ENCODE measurements around the gene ACP2. TPM values are rescaled to one million over a fixed set of nuclear protein-coding genes. Genes with fewer than 3 reads are reported as not detected.
A peak's percentile ranks its signal among the peaks of the same experiment; 100 is the strongest.

The ACP2 gene
- total and polyA plus RNA-seq, 12 donors = 39.8 to 127 (median 73.6) TPM

GRCh38 chr11:47216121-47216798, 32.4 kb downstream of the ACP2 start:
- intact Hi-C loops (cut with DNase I) = loop anchor here in 1 of 2 donors (5.0 kb wide), 1 partner anchor 39 kb away; the partner anchor contains the start of gene ARFGAP2
- peak overlapping the region in 3 of 5 donors; percentile 91 to 95 (median 94) for H3K27ac ChIP-seq
- no peaks in the 10 kb centered on the region for H3K9me3 ChIP-seq (replicated peaks in 1 of 3)
- peak overlapping the region in 2 of 4 donors; percentile 44 to 66 for H3K4me3 ChIP-seq
- H3K27me3 ChIP-seq = no peaks in the 10 kb centered on the region
- peaks cover 0 to 18% of the 10 kb centered on the region in 2 donors for H3K36me3 ChIP-seq (replicated peaks in 1 of 2)
- WGBS, 4 donors = 1 to 4% (median 2%) methylated on average over 11 to 12 of the region's 12 CpGs
- peaks cover 33 to 45% of the 10 kb centered on the region in 2 donors for H3K4me1 ChIP-seq (replicated peaks in 1 of 2)
- peak; percentile 53 to 84 (median 79) for DNase-seq
- TF ChIP-seq CTCF (IDR thresholded peaks at IDR 0.05) (no peak), POLR2A (IDR thresholded peaks at IDR 0.05) (no peak)

GRCh38 chr11:47215366-47215910, 33.2 kb downstream of the ACP2 start:
- intact Hi-C loops (cut with DNase I) = loop anchor here in 1 of 2 donors (5.0 kb wide), 1 partner anchor 38 kb away; the partner anchor contains the start of gene ARFGAP2
- peak overlapping the region; percentile 11 to 66 (median 52) for H3K4me3 ChIP-seq
- WGBS, 4 donors = 6 to 15% (median 10%) methylated on average over 9 to 15 of the region's 15 CpGs
- no peak for DNase-seq
- TF ChIP-seq CTCF (IDR thresholded peaks at IDR 0.05) = no peak
- TF ChIP-seq POLR2A (IDR thresholded peaks at IDR 0.05) = no peak
- H3K27me3 ChIP-seq = no peaks in the 10 kb centered on the region
- peaks cover 0 to 17% of the 10 kb centered on the region in 2 donors for H3K36me3 ChIP-seq (replicated peaks in 1 of 2)
- peaks cover 27 to 37% of the 10 kb centered on the region in 2 donors for H3K4me1 ChIP-seq (replicated peaks in 1 of 2)
- H3K9me3 ChIP-seq (replicated peaks in 1 of 3) = no peaks in the 10 kb centered on the region
- peak overlapping the region; percentile 64 to 95 (median 93) for H3K27ac ChIP-seq

GRCh38 chr11:47213950-47214565, 34.6 kb downstream of the ACP2 start:
- peak; percentile 93 to 98 (median 97) for DNase-seq
- H3K4me3 ChIP-seq = peak overlapping the region in 3 of 4 donors; percentile 28 to 66 (median 44)
- intact Hi-C loops (cut with DNase I) = no loop called here
- H3K9me3 ChIP-seq (replicated peaks in 1 of 3) = no peaks in the 10 kb centered on the region
- H3K27ac ChIP-seq = peak overlapping the region; percentile 91 to 95 (median 93)
- H3K4me1 ChIP-seq (replicated peaks in 1 of 2) = peaks cover 27% of the 10 kb centered on the region in 2 donors
- TF ChIP-seq POLR2A (IDR thresholded peaks at IDR 0.05) (peak; percentile 53 to 80), CTCF (IDR thresholded peaks at IDR 0.05) (no peak)
- no peaks in the 10 kb centered on the region for H3K27me3 ChIP-seq
- 4 to 16% (median 5%) methylated on average over 10 to 20 of the region's 20 CpGs for WGBS, 4 donors
- H3K36me3 ChIP-seq (replicated peaks in 1 of 2) = peaks cover 0 to 8% of the 10 kb centered on the region in 2 donors

DNA sequence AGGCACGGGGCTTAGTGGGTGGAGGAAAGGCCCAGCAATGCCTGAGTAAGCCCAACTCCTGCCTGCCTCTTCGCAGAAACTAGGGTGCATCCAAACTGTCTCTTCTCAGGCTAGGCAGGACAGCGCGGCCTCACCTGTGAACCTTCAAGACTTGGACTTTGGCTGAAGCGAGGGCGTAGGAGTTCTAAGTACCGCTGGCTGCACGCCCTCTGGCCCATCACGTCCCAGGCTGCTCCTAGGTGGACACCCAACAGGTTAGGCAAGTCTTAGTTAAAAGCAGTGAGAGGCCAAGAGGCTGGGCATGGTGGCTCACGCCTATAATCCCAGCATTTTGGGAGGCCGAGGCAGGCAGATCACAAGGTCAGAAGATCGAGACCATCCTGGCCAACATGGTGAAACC, 35.7 kb downstream of the ACP2 start:
- intact Hi-C loops (cut with DNase I) = no loop called here
- Histone ChIP-seq H3K9me3 (replicated peaks in 1 of 3) (no peaks in the 10 kb centered on the region), H3K4me3 (no peak overlapping the region), H3K27me3 (no peaks in the 10 kb centered on the region), H3K27ac (no peak overlapping the region), H3K4me1 (replicated peaks in 1 of 2) (peaks cover 27% of the 10 kb centered on the region in 2 donors), H3K36me3 (replicated peaks in 1 of 2) (peaks cover 0 to 3% of the 10 kb centered on the region in 2 donors)
- DNase-seq = no peak
- WGBS, 4 donors = 90 to 94% (median 93%) methylated on average over 9 to 12 of the region's 12 CpGs
- TF ChIP-seq POLR2A (IDR thresholded peaks at IDR 0.05) = no peak
- no peak for TF ChIP-seq CTCF (IDR thresholded peaks at IDR 0.05)

Measured in adrenal gland (tissue), 12 donors.